Measurements from ENCODE around the gene ZSWIM5.

- TF ChIP-seq CTCF (IDR thresholded peaks at IDR 0.05) (no peak), POLR2AphosphoS5 (IDR thresholded peaks at IDR 0.05; ENCODE audit: low read depth, low read length) (no peak), TCF7L2 (IDR thresholded peaks at IDR 0.05; ENCODE audit: low read depth, low read length) (no peak)
- TF ChIP-seq, protein P1, sequence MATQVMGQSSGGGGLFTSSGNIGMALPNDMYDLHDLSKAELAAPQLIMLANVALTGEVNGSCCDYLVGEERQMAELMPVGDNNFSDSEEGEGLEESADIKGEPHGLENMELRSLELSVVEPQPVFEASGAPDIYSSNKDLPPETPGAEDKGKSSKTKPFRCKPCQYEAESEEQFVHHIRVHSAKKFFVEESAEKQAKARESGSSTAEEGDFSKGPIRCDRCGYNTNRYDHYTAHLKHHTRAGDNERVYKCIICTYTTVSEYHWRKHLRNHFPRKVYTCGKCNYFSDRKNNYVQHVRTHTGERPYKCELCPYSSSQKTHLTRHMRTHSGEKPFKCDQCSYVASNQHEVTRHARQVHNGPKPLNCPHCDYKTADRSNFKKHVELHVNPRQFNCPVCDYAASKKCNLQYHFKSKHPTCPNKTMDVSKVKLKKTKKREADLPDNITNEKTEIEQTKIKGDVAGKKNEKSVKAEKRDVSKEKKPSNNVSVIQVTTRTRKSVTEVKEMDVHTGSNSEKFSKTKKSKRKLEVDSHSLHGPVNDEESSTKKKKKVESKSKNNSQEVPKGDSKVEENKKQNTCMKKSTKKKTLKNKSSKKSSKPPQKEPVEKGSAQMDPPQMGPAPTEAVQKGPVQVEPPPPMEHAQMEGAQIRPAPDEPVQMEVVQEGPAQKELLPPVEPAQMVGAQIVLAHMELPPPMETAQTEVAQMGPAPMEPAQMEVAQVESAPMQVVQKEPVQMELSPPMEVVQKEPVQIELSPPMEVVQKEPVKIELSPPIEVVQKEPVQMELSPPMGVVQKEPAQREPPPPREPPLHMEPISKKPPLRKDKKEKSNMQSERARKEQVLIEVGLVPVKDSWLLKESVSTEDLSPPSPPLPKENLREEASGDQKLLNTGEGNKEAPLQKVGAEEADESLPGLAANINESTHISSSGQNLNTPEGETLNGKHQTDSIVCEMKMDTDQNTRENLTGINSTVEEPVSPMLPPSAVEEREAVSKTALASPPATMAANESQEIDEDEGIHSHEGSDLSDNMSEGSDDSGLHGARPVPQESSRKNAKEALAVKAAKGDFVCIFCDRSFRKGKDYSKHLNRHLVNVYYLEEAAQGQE (IDR thresholded peaks at IDR 0.05; ENCODE audit: insufficient read depth in 1 of 2, low read depth in 2 of 2, low read length in 1 of 2) = no peak
These were observed 173.0 kb downstream of the ZSWIM5 start for GRCh38 chr1:45033356-45033755.
